Nephron (organoid): Measurements from ENCODE around the gene PROS1.
"Not testable (repeated sequence)": the region's sequence is repeated elsewhere in the genome, so short reads cannot be mapped to it uniquely, and the experiment has no call there.

ENCODE experiments used
- H3K27ac Mint-ChIP-seq, 3 experiments: 2 replicates each; pipeline ENCODE4 v1.8.0; 2020; ENCODE audit warnings: mixed read lengths in 3 of 3, mild to moderate bottlenecking in 2 of 3, moderate library complexity in 1 of 3
- H3K27me3 Mint-ChIP-seq: 2 replicates; pipeline ENCODE4 v1.8.0; 2021; ENCODE audit warnings: low read depth, mild to moderate bottlenecking, moderate library complexity, mixed read lengths
- H3K36me3 Mint-ChIP-seq: 2 replicates; pipeline ENCODE4 v1.8.0; 2020; ENCODE audit warnings: low read depth, mixed read lengths
- H3K4me1 Mint-ChIP-seq: 2 replicates; pipeline ENCODE4 v1.8.0; 2020; ENCODE audit warnings: mixed read lengths
- H3K4me3 Mint-ChIP-seq, 3 experiments: 2 replicates each; pipeline ENCODE4 v1.8.0; 2020; ENCODE audit warnings: mild to moderate bottlenecking in 3 of 3, mixed read lengths in 3 of 3, moderate library complexity in 2 of 3
- H3K9me3 Mint-ChIP-seq: 2 replicates; pipeline ENCODE4 v1.8.0; 2020; ENCODE audit warnings: mixed read lengths
- TF ChIP-seq, protein P1 (sequence below), 3 experiments: fragments of 200-600 bp; sonication (generic); IDR thresholded peaks; one replicate each; pipeline ENCODE4 v1.5.0; 2021; ENCODE audit warnings: antibody characterized with exemption in 3 of 3; ENCODE audit not compliant: unreplicated experiment in 3 of 3

The PROS1 gene

DNA sequence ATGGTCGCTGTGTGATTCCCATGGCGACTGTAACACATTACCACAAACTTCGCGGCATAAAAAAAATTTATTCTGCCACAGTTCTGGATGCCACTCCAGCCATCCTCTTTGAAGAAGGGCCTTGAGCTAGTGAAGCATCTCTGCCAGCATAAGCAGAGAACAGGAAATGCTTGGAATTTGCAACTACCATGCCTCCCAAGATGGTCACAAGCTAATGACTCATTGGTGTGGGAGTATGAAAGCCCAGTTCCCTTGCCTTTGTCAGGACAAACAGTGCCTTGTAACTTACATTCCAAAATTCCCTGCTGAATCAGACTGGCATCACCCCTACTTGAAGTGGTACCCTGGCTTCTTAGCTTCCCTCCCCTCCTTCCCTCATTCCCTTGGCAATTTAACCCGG lies 129.7 kb downstream of the PROS1 start:
- H3K9me3 Mint-ChIP-seq: no peaks in the 10 kb centered on the region
- TF ChIP-seq, protein P1, sequence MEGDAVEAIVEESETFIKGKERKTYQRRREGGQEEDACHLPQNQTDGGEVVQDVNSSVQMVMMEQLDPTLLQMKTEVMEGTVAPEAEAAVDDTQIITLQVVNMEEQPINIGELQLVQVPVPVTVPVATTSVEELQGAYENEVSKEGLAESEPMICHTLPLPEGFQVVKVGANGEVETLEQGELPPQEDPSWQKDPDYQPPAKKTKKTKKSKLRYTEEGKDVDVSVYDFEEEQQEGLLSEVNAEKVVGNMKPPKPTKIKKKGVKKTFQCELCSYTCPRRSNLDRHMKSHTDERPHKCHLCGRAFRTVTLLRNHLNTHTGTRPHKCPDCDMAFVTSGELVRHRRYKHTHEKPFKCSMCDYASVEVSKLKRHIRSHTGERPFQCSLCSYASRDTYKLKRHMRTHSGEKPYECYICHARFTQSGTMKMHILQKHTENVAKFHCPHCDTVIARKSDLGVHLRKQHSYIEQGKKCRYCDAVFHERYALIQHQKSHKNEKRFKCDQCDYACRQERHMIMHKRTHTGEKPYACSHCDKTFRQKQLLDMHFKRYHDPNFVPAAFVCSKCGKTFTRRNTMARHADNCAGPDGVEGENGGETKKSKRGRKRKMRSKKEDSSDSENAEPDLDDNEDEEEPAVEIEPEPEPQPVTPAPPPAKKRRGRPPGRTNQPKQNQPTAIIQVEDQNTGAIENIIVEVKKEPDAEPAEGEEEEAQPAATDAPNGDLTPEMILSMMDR (IDR thresholded peaks at IDR 0.05; ENCODE audit: unreplicated experiment in 3 of 3): no peak
- H3K27ac Mint-ChIP-seq: no peak overlapping the region
- no peaks in the 10 kb centered on the region for H3K27me3 Mint-ChIP-seq
- no peaks in the 10 kb centered on the region for H3K4me1 Mint-ChIP-seq
- no peaks in the 10 kb centered on the region for H3K36me3 Mint-ChIP-seq
- H3K4me3 Mint-ChIP-seq: no peak overlapping the region

DNA sequence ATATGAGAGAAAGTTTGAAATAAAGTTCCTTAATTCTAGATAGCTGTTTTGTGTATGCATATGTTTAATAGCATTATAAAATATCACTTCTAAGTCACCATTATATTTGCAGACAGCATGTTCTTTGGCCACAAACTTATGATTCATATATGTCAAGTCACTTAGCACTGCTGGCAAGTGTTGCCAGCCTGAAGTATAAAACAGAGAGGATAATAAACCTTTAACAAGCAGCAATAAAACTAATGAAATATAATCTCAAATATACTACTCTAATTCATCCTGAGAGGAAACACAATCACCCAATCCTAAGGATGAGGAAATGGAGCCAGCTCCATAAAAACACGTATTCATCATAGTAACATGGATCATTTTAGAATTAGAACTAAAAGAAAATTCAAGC lies 134.5 kb downstream of the PROS1 start:
- H3K27ac Mint-ChIP-seq, H3K27me3 Mint-ChIP-seq, H3K9me3 Mint-ChIP-seq, H3K4me1 Mint-ChIP-seq, H3K4me3 Mint-ChIP-seq, H3K36me3 Mint-ChIP-seq: not testable (repeated sequence)
